Endothelial cell of umbilical vein (primary cell): ENCODE results near the gene MFSD6L. TPM values are rescaled to one million over a fixed set of nuclear protein-coding genes. Genes with fewer than 3 reads are reported as not detected.

Source experiments
- BruUV-seq: library from RNA; stranded (reverse); fragments of 400-500 nt; replicated peaks from 2 replicates; lab custom pipeline; 2021; lab: Mats Ljungman, UMichigan
- CTCF ChIA-PET: fragments of 300-600, 350-600 bp; sonication (Branson Sonifier 250); formaldehyde crosslinking; loops from one replicate; lab custom pipeline; 2021; ENCODE audit warnings: antibody characterized with exemption, inconsistent platforms; lab: Charles Lee
- POLR2A ChIA-PET: fragments of 300-600, 350-600 bp; sonication (Branson Sonifier 250); formaldehyde crosslinking; loops from one replicate; lab custom pipeline; 2021; ENCODE audit warnings: antibody characterized with exemption, inconsistent platforms; lab: Charles Lee
- DNase-seq: peaks from one replicate; pipeline ENCODE4 v3.0.0-alpha.2; 2011; ENCODE audit warnings: low read depth, low spot score
- FAIRE-seq: peaks from 2 replicates; lab custom pipeline; 2011; peaks lifted over from hg19 to GRCh38; lab: Jason Lieb, UNC
- H2AFZ ChIP-seq: 2 replicates; pipeline ENCODE4 v1.6.0; 2012; ENCODE audit warnings: low read depth, low read length, control low read depth, inconsistent platforms
- H3K27ac ChIP-seq: 2 replicates; pipeline ENCODE4 v1.5.1; 2011; ENCODE audit warnings: low read depth, mild to moderate bottlenecking, control low read depth, low read length, moderate library complexity; ENCODE audit not compliant: insufficient read depth
- H3K27me3 ChIP-seq, 2 experiments: 2 replicates each; pipeline versions ENCODE4 v1.6.0 to v1.6.1; 2011; ENCODE audit warnings: low read length in 2 of 2, mixed read lengths in 1 of 2; ENCODE audit not compliant: control insufficient read depth in 2 of 2, insufficient read depth in 2 of 2
- H3K36me3 ChIP-seq, 2 experiments: 2 replicates in 1 of 2; 3 replicates in 1 of 2; pipeline ENCODE4 v1.5.1; 2011; ENCODE audit warnings: low read length in 2 of 2, mild to moderate bottlenecking in 1 of 2, moderate library complexity in 1 of 2; ENCODE audit not compliant: control insufficient read depth in 2 of 2, insufficient read depth in 2 of 2; ENCODE audit errors: extremely low read depth in 1 of 2
- H3K4me1 ChIP-seq: 3 replicates; pipeline ENCODE4 v1.5.1; 2011; ENCODE audit warnings: mild to moderate bottlenecking, low read length; ENCODE audit not compliant: control insufficient read depth, insufficient read depth; ENCODE audit errors: extremely low read depth
- H3K4me2 ChIP-seq: 2 replicates; pipeline ENCODE4 v1.6.1; 2011; ENCODE audit warnings: low read length, control low read depth, mixed read lengths; ENCODE audit not compliant: insufficient read depth
- H3K4me3 ChIP-seq, 3 experiments: fragments of 200-600 bp in 1 of 3; sonication (generic), shearing (Covaris generic) in 1 of 3; replicated peaks in 1 of 3; 2 replicates each; pipeline ENCODE4 v1.5.1; 2011 to 2016; ENCODE audit warnings: control low read depth in 3 of 3, low read length in 3 of 3, mild to moderate bottlenecking in 2 of 3, inconsistent platforms in 1 of 3, low read depth in 1 of 3, moderate library complexity in 1 of 3; ENCODE audit not compliant: insufficient read depth in 1 of 3
- H3K79me2 ChIP-seq: 2 replicates; pipeline ENCODE4 v1.6.0; 2012; ENCODE audit warnings: low read length, inconsistent platforms; ENCODE audit not compliant: control insufficient read depth, insufficient read depth
- H3K9ac ChIP-seq: replicated peaks from 2 replicates; pipeline ENCODE3; 2011; ENCODE audit warnings: low read length, control low read depth; ENCODE audit not compliant: insufficient read depth; ENCODE audit errors: extremely low read depth
- H3K9me1 ChIP-seq: replicated peaks from 3 replicates; pipeline ENCODE4 v1.6.0; 2011; ENCODE audit warnings: mild to moderate bottlenecking, low read length; ENCODE audit not compliant: control insufficient read depth, insufficient read depth; ENCODE audit errors: extremely low read depth
- H3K9me3 ChIP-seq: replicated peaks from 2 replicates; pipeline ENCODE4 v1.5.1; 2012; ENCODE audit warnings: low read length, inconsistent platforms; ENCODE audit not compliant: control insufficient read depth, insufficient read depth
- H4K20me1 ChIP-seq: replicated peaks from 2 replicates; pipeline ENCODE3; 2011; ENCODE audit warnings: mild to moderate bottlenecking, low read length; ENCODE audit not compliant: control insufficient read depth, insufficient read depth; ENCODE audit errors: extremely low read depth
- CTCF ChIP-seq, 2 donors: IDR thresholded peaks; 1 replicate in 1 of 2; 2 replicates in 1 of 2; pipeline ENCODE4 v1.5.1; 2011; ENCODE audit warnings: low read length in 2 of 2, mild to moderate bottlenecking in 2 of 2, moderate library complexity in 2 of 2, control low read depth in 1 of 2, inconsistent platforms in 1 of 2, low read depth in 1 of 2; ENCODE audit not compliant: insufficient read depth in 1 of 2; ENCODE audit errors: extremely low read depth in 1 of 2
- EZH2 ChIP-seq: IDR thresholded peaks from 2 replicates; pipeline ENCODE4 v1.6.1; 2012; ENCODE audit warnings: borderline replicate concordance, low read depth, mild to moderate bottlenecking, moderate library complexity, low read length, inconsistent platforms; ENCODE audit not compliant: severe bottlenecking
- FOS ChIP-seq: IDR thresholded peaks from 2 replicates; pipeline ENCODE4 v1.6.1; 2011; ENCODE audit warnings: mild to moderate bottlenecking, low read length, moderate library complexity, borderline replicate concordance; ENCODE audit not compliant: insufficient read depth
- GATA2 ChIP-seq: IDR thresholded peaks from 2 replicates; pipeline ENCODE4 v1.7.0; 2011; ENCODE audit warnings: low read depth, mild to moderate bottlenecking, moderate library complexity, mixed read lengths, low read length; ENCODE audit not compliant: insufficient read length, insufficient read depth
- JUN ChIP-seq: IDR thresholded peaks from 2 replicates; pipeline ENCODE4 v1.6.1; 2011; ENCODE audit warnings: borderline replicate concordance, low read depth; ENCODE audit not compliant: insufficient read length, insufficient read depth
- MAX ChIP-seq: IDR thresholded peaks from 2 replicates; pipeline ENCODE4 v1.6.1; 2011; ENCODE audit not compliant: insufficient read depth, insufficient read length
- MYC ChIP-seq: IDR thresholded peaks from one replicate; pipeline ENCODE4 v1.6.1; 2011; ENCODE audit warnings: mild to moderate bottlenecking, low read depth, low read length
- POLR2A ChIP-seq: IDR thresholded peaks from 2 replicates; pipeline ENCODE4 v1.6.1; 2012; ENCODE audit warnings: low read depth, mild to moderate bottlenecking, control low read depth, low read length
- POLR2AphosphoS5 ChIP-seq: IDR thresholded peaks from 2 replicates; pipeline ENCODE4 v1.6.1; 2012; ENCODE audit warnings: low read depth, mild to moderate bottlenecking, control low read depth, low read length, moderate library complexity; ENCODE audit not compliant: insufficient read depth
- dilution Hi-C: fragments of 300-500 bp; cut with MboI; formaldehyde crosslinking; loops from one replicate; pipeline ENCODE4 v1.15.0; 2019; ENCODE audit warnings: low sequenced_read_pairs; ENCODE audit not compliant: extremely low pct_ligation_motif_present
- intact Hi-C: fragments of 100-400 bp; cut with micrococcal nuclease; formaldehyde crosslinking; loops from one replicate; pipeline ENCODE4 v1.10.0; 2022
- polyA plus RNA-seq, 4 experiments: library from polyadenylated mRNA; depleted of rRNA in 3 of 4; stranded (reverse) in 3 of 4; unstranded in 1 of 4; fragments of >200 nt; gene quantifications; 2 replicates each; pipeline versions ENCODE4 v1.2.1 to v1.2.3, GENCODE V29; 2011 to 2012; ENCODE audit warnings: missing spikeins in 1 of 4
- total RNA-seq: library from RNA; stranded (reverse); gene quantifications from 2 replicates; pipeline ENCODE4 v1.2.3, GENCODE V29; 2021

MFSD6L gene
- total and polyA plus RNA-seq, 2 donors (not counting 3 experiments of a cell fraction or from before 2014, with no cell fraction given) = not detected

GRCh38 chr17:8762012-8762411, 37.2 kb downstream of the MFSD6L start:
- intact Hi-C loops (no loop called here), dilution Hi-C loops (no loop called here)
- Histone ChIP-seq H3K4me1 (no peaks in the 10 kb centered on the region), H2AFZ (no peak overlapping the region), H3K27me3 (peaks cover 2 to 4% of the 10 kb centered on the region in 2 experiments), H3K79me2 (no peaks in the 10 kb centered on the region), H3K4me3 (no peak overlapping the region), H3K9ac (no peak overlapping the region), H3K9me1 (no peaks in the 10 kb centered on the region), H3K9me3 (no peaks in the 10 kb centered on the region), H3K27ac (no peak overlapping the region), H3K4me2 (no peak overlapping the region), H4K20me1 (no peaks in the 10 kb centered on the region), H3K36me3 (no peaks in the 10 kb centered on the region)
- no peak for FAIRE-seq
- ChIA-PET POLR2A (no interaction called here), CTCF (no interaction called here)
- TF ChIP-seq JUN (no peak), EZH2 (no peak), MYC (no peak), FOS (no peak), CTCF (IDR thresholded peaks at IDR 0.05; ENCODE audit: extremely low read depth in 1 of 2, insufficient read depth in 1 of 2, low read depth in 1 of 2, low read length in 2 of 2) (no peak), GATA2 (no peak), POLR2AphosphoS5 (no peak), MAX (no peak), POLR2A (no peak)
- no peak for DNase-seq
- no TSS peak for BruUV-seq
